Stimulated activated memory B cell treated with anti-CD40 and anti-IgM and Interleukin-4, amounts not matched to agents 10 μg/mL and 1 μg/mL and 100 μg/mL, for 72 hours (primary cell): ENCODE data around the gene ITPR1.
A peak's percentile ranks its signal among the peaks of the same experiment; 100 is the strongest.

Experiments
- ATAC-seq: fragments of 150-1000 bp; cut with Tn5 transposase; 2 replicates; pipeline ENCODE4 v1.10.0; 2021
- H3K27ac Mint-ChIP-seq: one replicate; pipeline ENCODE4 v1.8.0; 2022; ENCODE audit warnings: mild to moderate bottlenecking, mixed read lengths
- H3K27me3 Mint-ChIP-seq: one replicate; pipeline ENCODE4 v1.8.0; 2022; ENCODE audit warnings: mixed read lengths
- H3K36me3 Mint-ChIP-seq: one replicate; pipeline ENCODE4 v1.8.0; 2022; ENCODE audit warnings: mixed read lengths
- H3K4me1 Mint-ChIP-seq: one replicate; pipeline ENCODE4 v1.8.0; 2022; ENCODE audit warnings: mixed read lengths
- H3K4me3 Mint-ChIP-seq: one replicate; pipeline ENCODE4 v1.8.0; 2022; ENCODE audit warnings: mild to moderate bottlenecking, moderate library complexity, mixed read lengths
- H3K9me3 Mint-ChIP-seq: one replicate; pipeline ENCODE4 v1.8.0; 2022; ENCODE audit warnings: mixed read lengths

Gene ITPR1

DNA sequence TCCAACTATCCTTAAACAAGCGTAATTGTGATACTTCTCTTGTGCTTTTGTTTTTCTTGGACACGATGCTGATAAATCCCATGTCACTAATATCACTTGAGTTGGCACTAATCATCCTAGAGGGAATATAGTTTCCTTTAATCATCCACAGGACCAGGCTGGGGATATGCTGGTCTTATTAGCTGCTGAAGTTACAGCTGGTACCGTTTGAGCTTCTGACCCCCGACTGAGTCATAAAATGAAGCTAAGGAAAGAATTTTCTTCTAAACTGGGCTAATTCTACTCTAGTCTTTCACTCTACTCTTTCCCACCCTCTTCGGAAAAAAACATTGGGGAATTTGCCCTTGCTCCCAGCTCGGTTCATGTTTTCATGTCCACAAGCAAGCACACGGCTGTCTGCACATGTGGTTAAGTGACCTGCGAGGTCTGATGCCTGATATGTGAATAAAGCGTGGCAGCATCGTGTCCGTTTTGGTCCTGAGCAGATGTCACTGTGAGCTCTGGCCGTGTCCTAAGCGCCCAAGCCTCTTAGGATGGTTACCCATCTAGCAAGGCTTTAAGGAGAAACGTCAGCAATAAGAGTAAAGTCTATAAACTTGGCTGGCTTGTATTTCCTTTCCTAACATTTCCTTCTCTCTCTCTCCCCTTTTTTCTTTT, 223.7 kb downstream of the ITPR1 start:
- no peak for ATAC-seq
- no peaks in the 10 kb centered on the region for H3K9me3 Mint-ChIP-seq
- no peaks in the 10 kb centered on the region for H3K27me3 Mint-ChIP-seq
- no peak overlapping the region for H3K27ac Mint-ChIP-seq
- H3K36me3 Mint-ChIP-seq, result peaks cover 56% of the 10 kb centered on the region
- H3K4me3 Mint-ChIP-seq, result no peak overlapping the region
- H3K4me1 Mint-ChIP-seq, result peaks cover 3% of the 10 kb centered on the region

DNA sequence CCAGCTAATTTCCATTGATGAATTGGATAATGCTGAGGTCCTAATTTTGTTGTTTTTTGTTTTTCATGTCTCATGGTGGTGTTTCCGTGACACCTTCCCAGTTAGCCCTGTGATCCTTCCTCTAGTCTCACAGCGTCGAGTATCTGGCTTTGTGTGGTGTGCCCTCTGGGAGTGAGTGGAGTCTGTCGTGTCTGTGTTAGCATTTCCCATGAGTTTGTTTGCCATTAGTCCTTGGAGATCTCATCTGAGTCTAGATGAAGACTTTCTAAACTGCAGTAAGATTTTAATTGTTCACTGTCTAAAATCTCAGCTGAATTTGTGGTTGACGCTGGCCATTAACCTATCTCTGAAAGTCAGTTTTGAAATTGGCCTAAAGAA, 224.2 kb downstream of the ITPR1 start:
- no peaks in the 10 kb centered on the region for H3K9me3 Mint-ChIP-seq
- H3K27ac Mint-ChIP-seq, result no peak overlapping the region
- no peak for ATAC-seq
- peaks cover 55% of the 10 kb centered on the region for H3K36me3 Mint-ChIP-seq
- H3K4me3 Mint-ChIP-seq, result no peak overlapping the region
- peaks cover 7% of the 10 kb centered on the region for H3K4me1 Mint-ChIP-seq
- H3K27me3 Mint-ChIP-seq, result no peaks in the 10 kb centered on the region

DNA sequence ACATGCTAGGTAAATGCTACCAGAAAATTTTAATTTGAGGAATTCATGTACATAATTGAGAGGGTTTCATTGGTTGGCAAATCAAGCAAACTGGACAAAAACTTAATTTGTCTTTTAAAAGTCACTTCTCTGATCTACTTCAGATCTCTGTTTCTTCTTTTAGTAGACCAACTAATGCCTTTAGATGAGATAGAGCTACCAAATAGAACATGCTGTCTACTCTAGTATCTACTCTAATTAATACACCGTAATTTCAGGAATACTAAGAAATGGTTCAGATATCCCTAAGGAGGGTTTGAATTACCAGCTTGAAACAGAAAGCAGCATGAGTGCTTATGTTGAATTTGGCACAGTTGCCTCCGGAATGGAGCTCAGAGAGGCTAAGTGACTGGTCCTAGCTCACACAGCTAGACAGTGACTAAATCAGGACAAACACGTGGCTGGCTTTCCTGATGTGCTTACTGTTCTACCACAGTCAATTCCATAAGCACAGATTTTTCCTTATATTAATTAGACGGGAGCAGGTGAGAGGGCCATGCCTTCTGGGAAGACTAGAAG, 225.1 kb downstream of the ITPR1 start:
- H3K27me3 Mint-ChIP-seq, result no peaks in the 10 kb centered on the region
- no peak overlapping the region for H3K4me3 Mint-ChIP-seq
- ATAC-seq, result no peak
- no peak overlapping the region for H3K27ac Mint-ChIP-seq
- peaks cover 51% of the 10 kb centered on the region for H3K36me3 Mint-ChIP-seq
- H3K9me3 Mint-ChIP-seq, result no peaks in the 10 kb centered on the region
- H3K4me1 Mint-ChIP-seq, result peaks cover 7% of the 10 kb centered on the region

- Mint-ChIP-seq H3K4me1 (peaks cover 7% of the 10 kb centered on the region), H3K4me3 (no peak overlapping the region), H3K9me3 (no peaks in the 10 kb centered on the region), H3K36me3 (peaks cover 43% of the 10 kb centered on the region), H3K27me3 (no peaks in the 10 kb centered on the region), H3K27ac (no peak overlapping the region)
- ATAC-seq, result no peak
Observed at GRCh38 chr3:4719046-4719501, 225.9 kb downstream of the ITPR1 start.

DNA sequence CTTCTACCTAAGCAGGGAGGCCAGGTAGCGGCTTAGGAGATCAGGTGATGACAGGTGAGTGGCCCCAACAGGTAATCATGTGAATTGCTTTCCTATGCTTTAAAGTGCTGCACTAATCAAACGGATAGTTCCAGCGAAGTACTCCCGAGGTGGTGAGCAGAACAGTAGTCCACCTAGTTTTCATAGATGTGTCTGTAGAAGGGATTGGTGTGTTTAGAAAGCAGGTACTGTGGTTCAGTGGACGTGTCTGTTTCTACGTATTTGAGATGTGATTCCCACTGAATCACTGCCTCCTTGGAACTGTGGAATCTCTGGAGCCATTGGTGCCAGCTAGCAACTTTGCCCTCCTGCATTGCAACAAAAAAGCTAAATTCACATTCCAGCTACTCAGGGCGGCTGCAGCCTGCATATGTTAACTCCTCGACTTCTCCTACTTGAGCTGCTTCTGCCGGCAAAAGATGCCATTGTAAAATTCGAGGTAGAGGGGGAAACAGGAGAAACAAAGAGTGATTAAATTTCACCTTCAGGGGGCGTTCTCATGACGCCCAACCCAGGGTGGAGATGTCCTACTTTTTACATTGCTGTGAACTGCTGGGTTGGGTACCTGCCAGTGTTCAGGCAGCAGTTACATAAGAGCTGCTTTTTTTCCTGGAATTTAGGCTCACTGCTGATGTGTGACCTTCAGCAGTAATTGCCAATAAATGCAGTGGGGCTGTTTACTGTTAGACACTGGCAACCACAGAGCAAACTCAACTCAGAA, 227.3 kb downstream of the ITPR1 start:
- Mint-ChIP-seq H3K9me3 (no peaks in the 10 kb centered on the region), H3K27ac (no peak overlapping the region), H3K4me1 (peaks cover 7% of the 10 kb centered on the region), H3K36me3 (peaks cover 39% of the 10 kb centered on the region), H3K4me3 (no peak overlapping the region), H3K27me3 (no peaks in the 10 kb centered on the region)
- no peak for ATAC-seq

- H3K36me3 Mint-ChIP-seq, result peaks cover 42% of the 10 kb centered on the region
- peaks cover 7% of the 10 kb centered on the region for H3K4me1 Mint-ChIP-seq
- no peaks in the 10 kb centered on the region for H3K27me3 Mint-ChIP-seq
- H3K9me3 Mint-ChIP-seq, result no peaks in the 10 kb centered on the region
- peak overlapping the region; percentile 62 for H3K27ac Mint-ChIP-seq
- no peak for ATAC-seq
- no peak overlapping the region for H3K4me3 Mint-ChIP-seq
Observed at GRCh38 chr3:4721511-4721911, 228.4 kb downstream of the ITPR1 start.

DNA sequence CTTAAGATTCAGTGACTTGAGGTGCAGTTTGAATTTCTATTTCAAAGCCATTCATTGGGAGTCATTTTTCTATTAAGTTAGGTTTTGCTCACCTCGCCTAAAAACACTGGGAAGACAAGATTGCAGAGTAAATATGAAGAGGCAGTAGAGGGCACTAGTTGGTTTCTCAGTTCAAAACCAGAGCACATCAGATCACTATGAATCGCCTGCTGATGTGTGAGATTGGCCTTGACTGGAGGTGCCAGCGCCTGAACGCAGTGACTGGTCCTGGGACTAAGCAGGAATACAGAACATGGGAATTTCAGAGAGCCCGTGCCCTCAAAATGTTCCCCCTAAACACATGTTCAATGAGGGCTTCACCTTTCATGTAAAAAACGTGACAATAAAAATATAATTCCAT, 229.0 kb downstream of the ITPR1 start:
- ATAC-seq, result no peak
- peaks cover 7% of the 10 kb centered on the region for H3K4me1 Mint-ChIP-seq
- H3K4me3 Mint-ChIP-seq, result no peak overlapping the region
- peaks cover 42% of the 10 kb centered on the region for H3K36me3 Mint-ChIP-seq
- H3K27me3 Mint-ChIP-seq, result no peaks in the 10 kb centered on the region
- no peaks in the 10 kb centered on the region for H3K9me3 Mint-ChIP-seq
- peak overlapping the region; percentile 62 for H3K27ac Mint-ChIP-seq

DNA sequence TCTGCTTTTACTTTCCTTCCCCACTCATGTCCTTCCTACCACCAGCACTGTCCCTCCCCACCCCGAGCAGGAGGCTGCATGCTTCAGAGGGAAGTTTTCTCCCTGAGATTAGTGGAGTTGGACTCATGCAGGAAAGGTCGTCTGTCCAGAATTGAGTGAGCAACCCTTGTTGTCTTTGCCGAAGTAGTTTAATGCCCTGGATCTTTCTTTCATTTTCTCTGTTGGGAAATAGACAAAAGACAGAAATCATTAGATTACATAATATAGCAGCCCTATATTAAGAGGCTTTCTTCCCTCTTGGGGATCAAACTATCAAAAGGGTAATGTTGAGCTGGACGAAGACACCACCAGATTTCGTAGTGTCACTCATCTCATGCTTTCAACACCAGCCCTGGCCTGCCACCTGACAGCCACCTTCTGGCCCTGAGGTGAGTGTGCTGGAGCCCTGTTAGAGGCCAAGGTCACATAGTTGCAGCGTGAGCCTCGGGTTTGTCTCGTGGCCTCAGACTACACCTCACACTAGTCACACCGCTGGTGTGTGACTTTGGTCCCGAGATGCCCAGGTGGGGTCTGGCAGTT, 231.0 kb downstream of the ITPR1 start:
- Mint-ChIP-seq H3K27me3 (no peaks in the 10 kb centered on the region), H3K9me3 (no peaks in the 10 kb centered on the region), H3K4me3 (no peak overlapping the region), H3K27ac (no peak overlapping the region), H3K4me1 (peaks cover 7% of the 10 kb centered on the region), H3K36me3 (peaks cover 48% of the 10 kb centered on the region)
- ATAC-seq, result no peak

DNA sequence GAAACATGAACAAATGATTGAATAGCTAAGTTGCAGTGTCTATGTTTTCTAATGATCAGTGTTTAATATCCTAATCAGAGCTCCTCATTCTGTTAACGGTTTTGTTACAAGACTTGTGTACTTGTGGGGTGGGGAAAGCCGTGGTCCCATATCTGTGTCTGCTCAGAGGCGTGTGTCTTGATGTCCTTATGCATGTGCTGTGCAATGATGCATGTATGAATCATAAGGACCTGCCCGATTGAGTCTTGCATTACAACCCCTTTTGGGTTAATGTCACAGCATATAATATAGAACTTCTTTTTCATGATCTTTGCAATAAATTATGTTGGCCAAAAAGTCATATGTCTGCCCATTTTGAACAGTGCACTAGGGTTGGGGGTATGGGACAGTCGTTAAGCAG, 233.4 kb downstream of the ITPR1 start:
- Mint-ChIP-seq H3K4me1 (peaks cover 7% of the 10 kb centered on the region), H3K4me3 (no peak overlapping the region), H3K27me3 (no peaks in the 10 kb centered on the region), H3K9me3 (no peaks in the 10 kb centered on the region), H3K36me3 (peaks cover 57% of the 10 kb centered on the region), H3K27ac (no peak overlapping the region)
- no peak for ATAC-seq

DNA sequence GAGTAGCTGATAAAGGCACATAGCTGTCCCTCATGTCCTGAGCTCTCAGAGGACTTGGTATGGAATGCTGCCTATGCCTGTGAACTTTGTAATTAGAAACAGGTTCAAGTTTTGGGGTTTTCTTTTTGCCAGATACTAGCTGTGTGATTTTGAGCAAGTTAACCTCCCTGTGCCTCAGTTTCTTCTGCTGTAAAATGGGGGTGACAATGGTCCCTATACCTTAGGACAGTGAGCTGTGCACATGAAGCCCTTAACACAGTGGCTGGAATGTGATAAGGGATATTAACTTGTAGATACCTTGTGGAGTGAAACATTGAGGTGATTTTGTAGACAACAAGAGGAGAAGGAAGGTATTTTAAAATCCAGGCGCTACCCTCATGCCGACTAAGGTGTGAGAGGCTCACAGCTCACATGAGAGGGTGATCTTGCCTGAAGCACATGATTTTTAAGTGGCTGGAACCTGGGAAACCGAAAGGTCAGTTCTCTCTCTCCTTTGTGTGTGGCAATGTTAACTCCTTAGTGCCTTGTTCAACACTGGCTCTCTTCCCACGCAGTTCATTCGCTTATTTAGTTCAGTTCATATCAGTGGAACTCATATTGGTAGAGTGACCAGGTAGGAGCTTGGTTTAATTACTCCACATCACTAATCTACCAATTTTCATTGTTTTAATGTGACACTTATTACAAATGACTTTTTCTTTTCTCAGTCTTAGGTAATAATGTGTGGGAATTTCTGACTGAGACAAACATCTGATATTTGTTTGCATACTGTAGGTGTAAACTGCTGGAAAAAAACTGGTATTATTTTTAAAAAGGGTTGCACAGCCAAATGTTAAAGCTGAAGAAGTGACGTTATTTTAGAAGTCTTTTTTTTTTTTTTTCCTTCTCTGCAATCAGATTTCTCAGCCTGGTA, 236.2 kb downstream of the ITPR1 start:
- Mint-ChIP-seq H3K27ac (peak overlapping the region; percentile 22), H3K36me3 (peaks cover 76% of the 10 kb centered on the region), H3K9me3 (no peaks in the 10 kb centered on the region), H3K4me3 (no peak overlapping the region), H3K4me1 (no peaks in the 10 kb centered on the region), H3K27me3 (no peaks in the 10 kb centered on the region)
- no peak for ATAC-seq

DNA sequence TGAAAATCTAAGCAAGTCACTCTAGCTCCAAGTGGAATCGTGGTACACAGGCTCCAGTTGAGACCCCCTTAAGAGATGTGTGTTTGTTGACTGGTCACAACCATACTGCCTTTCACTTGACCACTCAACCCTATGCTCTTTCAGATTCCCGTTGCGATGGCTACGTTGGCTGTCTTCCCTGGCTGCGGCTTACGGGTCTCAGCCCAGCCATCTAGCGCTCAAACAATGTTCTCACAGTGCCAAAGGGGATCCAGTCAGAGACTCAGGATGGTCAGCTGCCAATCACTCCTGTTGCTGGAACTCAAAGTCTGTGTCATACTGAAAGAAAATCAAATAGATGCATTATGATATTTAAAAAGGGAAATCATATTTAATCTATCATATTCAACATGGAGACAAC, 237.6 kb downstream of the ITPR1 start:
- Mint-ChIP-seq H3K4me1 (no peaks in the 10 kb centered on the region), H3K4me3 (no peak overlapping the region), H3K36me3 (peaks cover 81% of the 10 kb centered on the region), H3K9me3 (no peaks in the 10 kb centered on the region), H3K27me3 (no peaks in the 10 kb centered on the region), H3K27ac (peak overlapping the region; percentile 25)
- ATAC-seq, result no peak

- H3K27ac Mint-ChIP-seq, result no peak overlapping the region
- H3K36me3 Mint-ChIP-seq, result peaks cover 86% of the 10 kb centered on the region
- no peaks in the 10 kb centered on the region for H3K4me1 Mint-ChIP-seq
- H3K4me3 Mint-ChIP-seq, result no peak overlapping the region
- no peaks in the 10 kb centered on the region for H3K9me3 Mint-ChIP-seq
- no peak for ATAC-seq
- no peaks in the 10 kb centered on the region for H3K27me3 Mint-ChIP-seq
Observed at GRCh38 chr3:4731543-4732111, 238.5 kb downstream of the ITPR1 start.

DNA sequence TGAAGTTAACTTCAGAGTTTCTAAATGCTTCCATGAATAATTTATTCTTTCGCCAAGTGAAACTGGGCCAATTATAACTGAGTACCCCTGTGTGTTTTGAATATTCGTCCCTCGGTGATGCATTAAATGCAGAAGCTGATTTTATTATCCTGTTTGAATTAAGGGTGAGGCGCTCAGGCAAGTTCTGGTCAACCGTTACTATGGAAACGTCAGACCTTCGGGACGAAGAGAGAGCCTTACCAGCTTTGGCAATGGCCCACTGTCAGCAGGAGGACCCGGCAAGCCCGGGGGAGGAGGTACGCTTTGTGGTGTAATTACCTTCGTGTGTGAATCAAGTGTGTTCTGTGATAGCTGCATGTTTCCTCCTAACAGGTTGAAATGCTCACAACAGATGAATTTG, 239.8 kb downstream of the ITPR1 start:
- Mint-ChIP-seq H3K4me3 (no peak overlapping the region), H3K9me3 (no peaks in the 10 kb centered on the region), H3K27ac (no peak overlapping the region), H3K4me1 (peaks cover 11% of the 10 kb centered on the region), H3K36me3 (peaks cover 90% of the 10 kb centered on the region), H3K27me3 (no peaks in the 10 kb centered on the region)
- no peak for ATAC-seq

DNA sequence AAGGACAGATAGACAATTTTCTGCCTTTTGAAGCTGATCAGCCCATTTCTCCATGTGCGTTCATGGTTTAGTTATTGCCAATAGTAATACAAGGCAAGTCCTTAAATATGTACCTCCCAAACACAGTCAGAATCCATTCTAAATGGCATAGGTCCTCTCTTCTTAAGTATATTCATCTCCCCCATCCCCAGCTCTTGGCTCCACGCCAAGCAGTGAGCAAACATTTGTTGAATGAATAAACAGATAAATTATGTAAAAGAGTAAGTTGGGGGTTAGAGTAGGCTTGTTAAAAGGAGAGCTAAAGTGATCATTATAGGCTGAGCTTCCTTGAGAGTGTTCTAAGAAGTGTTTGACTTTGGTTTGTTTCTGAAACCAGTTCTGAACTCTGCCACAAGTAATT, 241.3 kb downstream of the ITPR1 start:
- H3K4me3 Mint-ChIP-seq, result no peak overlapping the region
- H3K27me3 Mint-ChIP-seq, result no peaks in the 10 kb centered on the region
- H3K9me3 Mint-ChIP-seq, result no peaks in the 10 kb centered on the region
- no peak overlapping the region for H3K27ac Mint-ChIP-seq
- ATAC-seq, result no peak
- H3K36me3 Mint-ChIP-seq, result peaks cover 92% of the 10 kb centered on the region
- peaks cover 25% of the 10 kb centered on the region for H3K4me1 Mint-ChIP-seq
